ENCODE results near the gene PIM3.
A peak's percentile ranks its signal among the peaks of the same experiment; 100 is the strongest.
"Not testable (repeated sequence)": the region's sequence is repeated elsewhere in the genome, so short reads cannot be mapped to it uniquely, and the experiment has no call there.

The PIM3 gene

DNA sequence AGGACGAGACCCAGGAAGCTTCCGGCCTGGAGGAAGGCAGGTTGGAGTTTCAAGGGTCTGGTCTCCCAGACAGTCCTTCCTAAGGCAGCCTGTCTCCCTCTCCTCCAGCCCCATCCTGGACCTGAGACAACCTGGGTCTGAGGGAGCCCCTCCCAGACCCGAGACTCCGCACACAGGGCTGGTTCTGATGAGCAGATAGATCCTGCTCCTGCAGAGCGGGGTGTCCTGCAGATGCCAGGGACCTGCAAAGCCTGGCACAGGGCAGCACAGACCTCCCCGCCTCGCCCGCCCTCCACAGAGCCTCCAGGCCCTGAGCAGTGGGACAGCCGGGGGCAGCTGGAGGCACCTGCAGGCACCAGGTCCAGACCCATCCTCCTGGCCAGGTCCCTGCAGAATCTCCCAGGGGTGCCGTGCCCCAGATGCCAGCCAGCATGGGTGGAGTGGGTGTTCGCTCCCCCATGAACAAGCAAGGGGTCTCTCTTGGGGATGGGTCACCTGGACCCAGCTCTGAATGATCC, 7.8 kb downstream of the PIM3 start:
- no peak for DNase-seq (ENCODE audit: low read depth)

DNA sequence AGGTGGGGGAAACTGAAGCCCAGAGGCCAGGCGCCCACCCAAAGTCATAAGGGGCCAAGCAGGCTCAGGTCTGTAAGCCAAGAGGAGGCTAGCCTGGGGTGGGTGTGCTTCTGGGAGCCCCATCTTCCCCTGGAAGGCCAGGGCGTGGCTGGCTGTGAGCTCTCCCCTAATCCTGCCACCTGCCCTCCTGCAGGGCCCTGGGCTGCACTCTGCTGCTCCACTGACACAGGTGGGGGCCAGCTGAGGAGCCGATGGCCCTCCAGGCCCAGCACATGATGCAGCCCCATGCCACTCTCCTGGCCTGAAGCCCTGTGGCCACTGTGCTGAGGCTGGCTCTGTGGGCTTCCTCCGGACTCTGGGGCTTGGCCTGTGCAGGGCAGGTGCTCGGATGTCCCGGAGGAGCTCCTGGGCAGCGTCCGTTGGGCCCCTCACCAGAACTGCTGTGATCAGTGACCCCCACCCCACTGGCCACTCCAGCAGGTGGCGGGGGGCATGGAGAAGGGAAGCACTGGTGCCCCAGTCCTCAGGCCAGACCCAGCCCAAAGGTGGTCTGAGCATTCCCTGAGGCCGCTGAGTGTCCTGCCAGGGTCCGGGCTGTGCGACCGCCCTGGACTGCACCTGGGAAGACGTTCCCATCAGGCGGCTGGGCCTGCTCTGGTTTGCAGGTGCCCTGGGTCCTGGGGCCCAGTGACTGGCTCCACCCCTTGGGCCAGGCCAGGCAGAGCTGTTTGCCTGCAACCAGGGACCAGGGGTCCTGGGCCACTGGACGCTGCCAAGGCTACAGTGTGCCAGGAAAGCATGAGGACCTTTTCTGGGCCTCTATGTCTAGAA, 8.5 kb downstream of the PIM3 start:
- DNase-seq (ENCODE audit: low read depth), result no peak

DNA sequence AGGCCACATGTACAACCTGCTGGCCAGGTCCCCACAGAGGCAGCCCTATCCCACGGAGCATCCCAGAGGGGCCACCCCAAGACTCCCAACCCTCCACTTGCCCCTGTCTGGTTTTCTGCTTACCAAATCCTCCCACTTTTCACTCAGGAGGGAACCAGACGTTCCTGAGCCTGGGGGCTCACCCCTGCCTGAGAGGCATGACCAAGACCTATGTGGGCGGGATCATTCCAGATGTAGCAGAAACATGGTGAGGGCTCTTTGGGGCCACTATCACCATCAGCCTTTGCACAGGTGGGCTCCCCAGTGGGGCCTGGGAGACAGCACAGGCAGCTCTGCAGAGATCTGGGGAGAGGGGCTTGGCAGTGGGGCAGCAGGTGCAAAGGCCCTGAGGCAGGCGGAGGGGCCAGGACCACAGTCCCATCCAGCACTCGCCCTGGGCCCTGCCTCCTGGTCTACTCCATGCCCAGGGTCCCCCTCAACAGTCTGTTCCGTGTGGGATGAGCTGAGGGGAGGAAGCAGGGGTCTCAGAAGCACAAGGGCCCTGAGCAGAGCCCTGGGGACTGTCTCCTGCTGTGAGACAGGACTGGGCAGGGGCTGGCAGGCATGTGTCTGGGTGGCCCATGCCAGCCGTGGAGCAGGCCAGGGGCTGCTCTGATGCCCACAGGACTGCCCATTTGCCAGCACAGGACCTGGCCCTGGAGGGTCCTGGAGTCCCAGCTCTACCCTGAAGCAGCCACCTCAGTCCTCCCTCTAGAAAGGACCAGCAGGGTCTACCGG, 9.4 kb downstream of the PIM3 start:
- DNase-seq (ENCODE audit: low read depth), result no peak

DNA sequence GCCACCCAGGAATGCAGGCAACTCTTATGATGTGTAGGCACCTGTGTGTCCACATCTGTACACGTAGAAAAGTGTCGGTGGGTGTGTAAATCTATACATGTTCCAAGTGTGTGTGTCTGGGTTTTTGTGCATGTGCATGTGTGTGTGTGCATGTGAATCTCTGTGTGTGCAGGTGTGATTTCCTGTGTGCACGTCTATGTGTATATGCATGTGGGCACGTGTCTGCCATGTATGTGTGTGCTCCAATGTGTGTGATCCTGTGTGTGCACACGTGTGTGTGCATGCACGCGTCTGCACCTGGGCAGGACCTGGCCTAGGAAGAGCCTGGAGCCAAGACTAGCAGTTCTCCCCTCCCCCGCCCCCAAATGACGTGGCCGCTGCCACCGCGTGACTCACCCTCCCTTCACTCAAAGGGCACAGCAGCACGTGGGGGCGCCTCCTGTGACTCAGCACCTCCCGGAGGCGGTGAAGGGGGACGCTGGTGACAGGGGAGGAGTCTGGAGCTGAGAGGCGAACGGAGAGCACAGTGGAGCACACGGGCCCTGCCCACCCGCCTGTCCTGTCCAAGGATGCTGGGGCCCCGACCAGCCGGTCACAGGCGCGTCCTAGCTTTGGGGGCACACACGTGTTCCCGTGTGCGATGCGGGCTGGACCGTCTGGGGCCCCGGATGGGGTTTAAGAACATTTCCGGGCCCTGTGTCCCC, 10.1 kb downstream of the PIM3 start:
- DNase-seq (ENCODE audit: low read depth), result peak; percentile 92

- no peak for DNase-seq (ENCODE audit: low read depth)
Measured at GRCh38 chr22:49971232-49972162, 10.9 kb downstream of the PIM3 start.

GRCh38 chr22:49972163-49973017, 11.8 kb downstream of the PIM3 start:
- DNase-seq (ENCODE audit: low read depth), result no peak

GRCh38 chr22:49973018-49973961, 12.7 kb downstream of the PIM3 start:
- DNase-seq (ENCODE audit: low read depth), result no peak

DNA sequence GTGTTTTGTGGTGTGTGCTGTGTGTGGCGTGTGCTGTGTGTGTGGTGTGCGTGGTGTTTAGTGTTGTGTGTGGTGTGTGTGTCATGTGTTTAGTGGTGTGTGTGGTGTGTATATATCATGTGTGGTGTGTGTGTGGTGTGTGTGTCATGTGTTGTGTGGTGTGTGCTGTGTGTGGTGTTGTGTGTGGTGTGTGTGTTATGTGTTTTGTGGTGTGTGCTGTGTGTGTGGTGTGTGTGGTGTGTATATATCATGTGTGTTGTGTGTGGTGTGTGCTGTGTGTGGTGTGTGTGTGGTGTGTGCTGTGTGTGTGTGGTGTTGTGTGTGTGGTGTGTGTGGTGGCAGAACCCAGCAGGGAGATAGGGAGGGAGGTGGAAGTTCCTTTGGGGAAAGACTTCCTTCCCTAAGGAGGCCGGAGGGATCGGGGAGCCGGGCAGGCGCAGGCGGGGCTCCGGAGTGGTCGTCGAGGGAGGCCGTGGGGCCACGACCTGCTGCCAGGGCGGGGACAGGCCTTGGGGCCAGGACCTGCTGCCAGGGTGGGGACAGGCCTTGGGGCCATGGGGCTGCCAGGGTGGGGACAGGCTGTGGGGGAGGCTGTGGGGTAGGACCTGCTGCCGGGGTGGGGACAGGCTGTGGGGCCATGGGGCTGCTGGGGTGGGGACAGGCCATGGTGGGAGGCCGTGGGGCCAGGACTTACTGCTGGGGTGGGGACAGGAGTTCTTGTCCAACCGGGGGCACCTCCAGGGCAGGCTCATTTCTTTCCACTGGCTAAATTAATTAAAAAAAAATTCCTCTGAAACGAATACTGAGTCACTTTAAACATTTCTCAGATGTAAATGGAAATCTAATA, 15.2 kb downstream of the PIM3 start:
- no peak for DNase-seq (ENCODE audit: low read depth)

DNA sequence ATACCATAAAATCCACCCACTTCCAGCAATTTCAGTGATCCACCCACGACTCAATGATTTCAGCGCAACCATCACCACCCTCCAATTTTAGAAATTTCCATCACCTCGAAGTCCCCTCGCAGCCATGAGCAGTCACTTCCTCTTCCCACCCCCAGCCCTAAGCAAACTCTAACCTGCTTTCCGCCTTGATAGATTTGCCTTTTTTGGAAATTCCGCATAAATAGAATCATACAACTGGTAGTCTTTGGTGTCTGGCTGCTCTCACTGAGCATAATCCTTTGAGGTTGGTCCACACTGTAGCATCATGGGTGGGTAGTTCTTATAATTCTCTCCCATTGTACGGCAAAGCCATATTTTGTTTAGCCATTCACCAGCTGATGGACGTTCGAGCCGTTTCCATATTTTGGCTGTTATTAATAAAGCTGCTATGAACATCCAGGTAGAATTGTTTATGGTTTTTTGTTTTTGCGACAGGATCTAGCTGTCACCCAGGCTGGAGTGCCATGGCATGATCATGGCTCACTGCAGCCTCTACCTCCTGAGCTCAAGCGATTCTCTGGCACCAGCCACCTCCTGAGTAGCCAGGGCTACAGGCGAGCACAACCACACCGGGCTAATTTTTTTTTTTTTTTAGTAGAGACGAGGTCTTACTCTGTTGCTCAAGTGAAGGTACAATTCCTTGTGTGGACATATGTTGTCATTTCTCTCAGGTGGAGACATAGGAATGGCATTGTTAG, 16.0 kb downstream of the PIM3 start:
- no peak for DNase-seq (ENCODE audit: low read depth)

- DNase-seq (ENCODE audit: low read depth), result no peak
Measured at GRCh38 chr22:49977578-49977977, 17.0 kb downstream of the PIM3 start.

- no peak for DNase-seq (ENCODE audit: low read depth)
Measured at GRCh38 chr22:49979587-49980264, 19.2 kb downstream of the PIM3 start.

DNA sequence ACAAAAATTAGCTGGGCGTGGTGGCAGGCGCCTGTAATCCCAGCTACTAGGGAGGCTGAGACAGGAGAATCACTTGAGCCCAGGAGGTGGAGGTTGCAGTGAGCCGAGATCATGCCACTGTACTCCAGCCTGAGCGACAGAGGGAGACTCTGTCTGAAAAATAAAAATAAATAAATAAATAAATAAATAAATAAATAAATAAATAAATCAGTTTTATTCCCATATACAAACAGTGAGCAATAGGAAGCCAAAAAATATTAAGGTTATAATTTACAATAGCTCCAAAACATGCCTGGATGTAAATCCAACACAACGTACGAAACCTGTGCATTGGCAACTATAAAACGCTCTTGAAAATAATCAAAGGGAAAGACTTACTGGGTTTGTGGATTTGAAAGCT, 21.2 kb downstream of the PIM3 start:
- DNase-seq (ENCODE audit: low read depth), result not testable (repeated sequence)

DNA sequence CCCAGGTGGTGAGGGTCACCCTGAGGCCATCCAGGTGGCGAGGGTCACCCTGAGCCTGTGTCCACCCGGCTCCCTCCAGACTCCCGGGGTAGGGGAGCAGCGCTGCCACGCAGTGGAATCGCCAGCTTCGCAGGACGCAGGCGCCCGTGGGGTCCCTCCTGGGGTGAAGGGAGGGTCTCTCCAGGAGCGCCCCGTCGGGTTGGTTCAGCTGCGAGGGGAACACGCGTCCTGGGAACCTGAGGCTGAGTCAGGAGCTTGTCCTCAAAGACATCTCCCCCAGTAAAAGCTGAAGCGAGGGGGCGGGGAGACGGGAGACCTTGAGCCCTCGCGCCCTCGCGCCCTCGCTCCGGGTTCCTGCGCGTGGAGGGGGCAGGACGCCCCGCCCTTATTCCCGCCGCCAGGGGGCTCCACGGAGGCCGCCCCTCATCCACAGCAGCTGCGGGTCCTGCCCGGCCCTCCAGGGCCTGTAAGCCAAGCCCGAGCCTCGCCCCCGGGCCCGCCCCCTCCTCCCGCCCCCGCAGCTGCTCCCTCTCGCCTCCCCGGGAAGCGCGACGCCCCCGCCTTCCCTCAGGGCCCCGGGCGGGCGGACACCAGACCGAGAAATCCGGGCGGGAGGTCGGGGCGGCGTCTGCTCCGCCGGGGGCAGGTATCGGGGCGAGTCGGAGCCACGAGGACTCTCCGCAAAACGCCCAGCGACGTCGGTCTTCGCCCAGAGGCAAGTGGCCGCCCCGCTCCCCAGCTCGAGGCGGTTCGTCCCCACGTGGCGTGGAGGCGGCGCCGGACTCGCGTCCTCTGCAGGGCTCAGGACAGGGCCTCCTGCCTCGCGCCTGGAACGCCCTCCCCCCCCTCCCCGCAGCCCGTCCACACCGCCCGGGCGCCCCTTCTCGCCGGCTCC, 22.8 kb downstream of the PIM3 start:
- no peak for DNase-seq (ENCODE audit: low read depth)

DNA sequence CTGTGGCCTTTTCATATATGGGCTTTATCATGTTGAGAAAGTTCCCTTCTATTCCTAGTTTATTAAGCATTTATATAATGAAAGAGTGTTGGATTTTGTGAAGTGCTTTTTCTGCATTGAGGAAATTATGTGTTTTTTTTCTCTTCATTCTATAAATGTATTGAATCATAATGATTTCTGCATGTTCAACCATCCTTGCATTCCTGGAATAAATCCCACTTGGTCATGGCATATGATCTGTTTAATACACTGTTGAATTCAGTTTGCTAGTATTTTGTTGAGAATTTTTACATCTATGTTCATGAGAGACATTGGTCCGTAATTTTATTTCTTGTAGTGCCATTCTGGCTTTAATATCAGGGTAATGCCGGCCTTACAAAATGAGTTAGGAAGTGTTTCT, 25.8 kb downstream of the PIM3 start:
- no peak for DNase-seq (ENCODE audit: low read depth)

GRCh38 chr22:49989826-49990225, 29.3 kb downstream of the PIM3 start:
- not testable (repeated sequence) for DNase-seq (ENCODE audit: low read depth)

GRCh38 chr22:49991167-49991566, 30.6 kb downstream of the PIM3 start:
- DNase-seq (ENCODE audit: low read depth), result no peak
